ENCODE data around the gene C6orf89.

GRCh38 chr6:36888654-36889481 is 3.1 kb downstream of the C6orf89 start:
- TF ChIP-seq, protein P1, sequence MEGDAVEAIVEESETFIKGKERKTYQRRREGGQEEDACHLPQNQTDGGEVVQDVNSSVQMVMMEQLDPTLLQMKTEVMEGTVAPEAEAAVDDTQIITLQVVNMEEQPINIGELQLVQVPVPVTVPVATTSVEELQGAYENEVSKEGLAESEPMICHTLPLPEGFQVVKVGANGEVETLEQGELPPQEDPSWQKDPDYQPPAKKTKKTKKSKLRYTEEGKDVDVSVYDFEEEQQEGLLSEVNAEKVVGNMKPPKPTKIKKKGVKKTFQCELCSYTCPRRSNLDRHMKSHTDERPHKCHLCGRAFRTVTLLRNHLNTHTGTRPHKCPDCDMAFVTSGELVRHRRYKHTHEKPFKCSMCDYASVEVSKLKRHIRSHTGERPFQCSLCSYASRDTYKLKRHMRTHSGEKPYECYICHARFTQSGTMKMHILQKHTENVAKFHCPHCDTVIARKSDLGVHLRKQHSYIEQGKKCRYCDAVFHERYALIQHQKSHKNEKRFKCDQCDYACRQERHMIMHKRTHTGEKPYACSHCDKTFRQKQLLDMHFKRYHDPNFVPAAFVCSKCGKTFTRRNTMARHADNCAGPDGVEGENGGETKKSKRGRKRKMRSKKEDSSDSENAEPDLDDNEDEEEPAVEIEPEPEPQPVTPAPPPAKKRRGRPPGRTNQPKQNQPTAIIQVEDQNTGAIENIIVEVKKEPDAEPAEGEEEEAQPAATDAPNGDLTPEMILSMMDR (IDR thresholded peaks at IDR 0.05): no peak
- TF ChIP-seq POLR2A (IDR thresholded peaks at IDR 0.05): no peak
